ENCODE measurements around the gene FGF1. TPM values are rescaled to one million over a fixed set of nuclear protein-coding genes. Genes with fewer than 3 reads are reported as not detected.

FGF1 gene
- polyA plus RNA-seq, 4 donors = 0.27 to 2.8 (median 0.65) TPM; not detected in 1

GRCh38 chr5:142627383-142628217 is 58.3 kb downstream of the FGF1 start:
- Histone ChIP-seq H3K9me3 (ENCODE audit: control insufficient read depth in 2 of 2, insufficient read depth in 1 of 2, low read depth in 1 of 2, low read length in 1 of 2) (no peaks in the 10 kb centered on the region), H3K4me3 (ENCODE audit: low read depth in 1 of 3, low read length in 3 of 3) (no peak overlapping the region), H3K27me3 (ENCODE audit: control insufficient read depth in 3 of 3, insufficient read depth in 3 of 3, low read length in 3 of 3) (no peaks in the 10 kb centered on the region), H3K36me3 (ENCODE audit: control insufficient read depth in 3 of 3, insufficient read depth in 2 of 3, low read depth in 1 of 3, low read length in 3 of 3) (no peaks in the 10 kb centered on the region), H3K27ac (ENCODE audit: low read depth in 1 of 3, low read length in 2 of 3) (no peak overlapping the region), H3K4me1 (ENCODE audit: control insufficient read depth in 3 of 3, insufficient read depth in 2 of 3, low read depth in 1 of 3, low read length in 2 of 3) (peaks cover 0 to 3% (median 0%) of the 10 kb centered on the region in 3 donors)
- WGBS, 3 donors = 85 to 93% (median 92%) methylated on average over 5 of the region's 5 CpGs
- no peak for FAIRE-seq
- no peak for DNase-seq

- Histone ChIP-seq H3K4me1 (ENCODE audit: control insufficient read depth in 3 of 3, insufficient read depth in 2 of 3, low read depth in 1 of 3, low read length in 2 of 3) (peaks cover 0 to 3% (median 0%) of the 10 kb centered on the region in 3 donors), H3K4me3 (ENCODE audit: low read depth in 1 of 3, low read length in 3 of 3) (no peak overlapping the region), H3K36me3 (ENCODE audit: control insufficient read depth in 3 of 3, insufficient read depth in 2 of 3, low read depth in 1 of 3, low read length in 3 of 3) (no peaks in the 10 kb centered on the region), H3K27me3 (ENCODE audit: control insufficient read depth in 3 of 3, insufficient read depth in 3 of 3, low read length in 3 of 3) (no peaks in the 10 kb centered on the region), H3K9me3 (ENCODE audit: control insufficient read depth in 2 of 2, insufficient read depth in 1 of 2, low read depth in 1 of 2, low read length in 1 of 2) (no peaks in the 10 kb centered on the region), H3K27ac (ENCODE audit: low read depth in 1 of 3, low read length in 2 of 3) (no peak overlapping the region)
- 20 to 69% (median 38%) methylated on average over 2 of the region's 2 CpGs for WGBS, 3 donors
- FAIRE-seq (no peak), DNase-seq (peak in 1 of 2 donors; percentile 50)
Measured at GRCh38 chr5:142626786-142627185, 59.1 kb downstream of the FGF1 start.

GRCh38 chr5:142626099-142626498 is 59.8 kb downstream of the FGF1 start:
- 46 to 57% (median 50%) methylated on average over 3 of the region's 3 CpGs for WGBS, 3 donors
- Histone ChIP-seq H3K36me3 (ENCODE audit: control insufficient read depth in 3 of 3, insufficient read depth in 2 of 3, low read depth in 1 of 3, low read length in 3 of 3) (no peaks in the 10 kb centered on the region), H3K4me3 (ENCODE audit: low read depth in 1 of 3, low read length in 3 of 3) (no peak overlapping the region), H3K27me3 (ENCODE audit: control insufficient read depth in 3 of 3, insufficient read depth in 3 of 3, low read length in 3 of 3) (no peaks in the 10 kb centered on the region), H3K4me1 (ENCODE audit: control insufficient read depth in 3 of 3, insufficient read depth in 2 of 3, low read depth in 1 of 3, low read length in 2 of 3) (peaks cover 0 to 3% (median 0%) of the 10 kb centered on the region in 3 donors), H3K27ac (ENCODE audit: low read depth in 1 of 3, low read length in 2 of 3) (no peak overlapping the region), H3K9me3 (ENCODE audit: control insufficient read depth in 2 of 2, insufficient read depth in 1 of 2, low read depth in 1 of 2, low read length in 1 of 2) (no peaks in the 10 kb centered on the region)
- DNase-seq (no peak), FAIRE-seq (no peak)

- H3K4me1 ChIP-seq (ENCODE audit: control insufficient read depth in 3 of 3, insufficient read depth in 2 of 3, low read depth in 1 of 3, low read length in 2 of 3) = no peaks in the 10 kb centered on the region
- DNase-seq = no peak
- H3K27ac ChIP-seq (ENCODE audit: low read depth in 1 of 3, low read length in 2 of 3) = no peak overlapping the region
- no peak for FAIRE-seq
- H3K4me3 ChIP-seq (ENCODE audit: low read depth in 1 of 3, low read length in 3 of 3) = no peak overlapping the region
- WGBS, 3 donors = 81 to 85% (median 83%) methylated on average over 3 of the region's 3 CpGs
- H3K36me3 ChIP-seq (ENCODE audit: control insufficient read depth in 3 of 3, insufficient read depth in 2 of 3, low read depth in 1 of 3, low read length in 3 of 3) = no peaks in the 10 kb centered on the region
- H3K9me3 ChIP-seq (ENCODE audit: control insufficient read depth in 2 of 2, insufficient read depth in 1 of 2, low read depth in 1 of 2, low read length in 1 of 2) = peaks cover 0 to 2% of the 10 kb centered on the region in 2 donors
- H3K27me3 ChIP-seq (ENCODE audit: control insufficient read depth in 3 of 3, insufficient read depth in 3 of 3, low read length in 3 of 3) = no peaks in the 10 kb centered on the region
Measured at GRCh38 chr5:142621227-142621626, 64.7 kb downstream of the FGF1 start.

- no peak for DNase-seq
Measured at GRCh38 chr5:142619815-142620214, 66.1 kb downstream of the FGF1 start.

GRCh38 chr5:142618130-142618523 is 67.8 kb downstream of the FGF1 start:
- WGBS, 3 donors = 61 to 66% (median 64%) methylated on average over 6 of the region's 6 CpGs
- Histone ChIP-seq H3K27ac (ENCODE audit: low read depth in 1 of 3, low read length in 2 of 3) (no peak overlapping the region), H3K4me1 (ENCODE audit: control insufficient read depth in 3 of 3, insufficient read depth in 2 of 3, low read depth in 1 of 3, low read length in 2 of 3) (no peaks in the 10 kb centered on the region), H3K27me3 (ENCODE audit: control insufficient read depth in 3 of 3, insufficient read depth in 3 of 3, low read length in 3 of 3) (no peaks in the 10 kb centered on the region), H3K9me3 (ENCODE audit: control insufficient read depth in 2 of 2, insufficient read depth in 1 of 2, low read depth in 1 of 2, low read length in 1 of 2) (peaks cover 0 to 2% of the 10 kb centered on the region in 2 donors), H3K36me3 (ENCODE audit: control insufficient read depth in 3 of 3, insufficient read depth in 2 of 3, low read depth in 1 of 3, low read length in 3 of 3) (no peaks in the 10 kb centered on the region), H3K4me3 (ENCODE audit: low read depth in 1 of 3, low read length in 3 of 3) (no peak overlapping the region)
- DNase-seq (no peak), FAIRE-seq (no peak)

More at GRCh38 chr5:142619815-142620214, 66.1 kb downstream of the FGF1 start:
- Histone ChIP-seq H3K27ac (ENCODE audit: low read depth in 1 of 3, low read length in 2 of 3) (no peak overlapping the region), H3K27me3 (ENCODE audit: control insufficient read depth in 3 of 3, insufficient read depth in 3 of 3, low read length in 3 of 3) (no peaks in the 10 kb centered on the region), H3K4me1 (ENCODE audit: control insufficient read depth in 3 of 3, insufficient read depth in 2 of 3, low read depth in 1 of 3, low read length in 2 of 3) (no peaks in the 10 kb centered on the region), H3K36me3 (ENCODE audit: control insufficient read depth in 3 of 3, insufficient read depth in 2 of 3, low read depth in 1 of 3, low read length in 3 of 3) (no peaks in the 10 kb centered on the region), H3K9me3 (ENCODE audit: control insufficient read depth in 2 of 2, insufficient read depth in 1 of 2, low read depth in 1 of 2, low read length in 1 of 2) (peaks cover 0 to 2% of the 10 kb centered on the region in 2 donors), H3K4me3 (ENCODE audit: low read depth in 1 of 3, low read length in 3 of 3) (no peak overlapping the region)
- no peak for FAIRE-seq
- WGBS, 3 donors = 87 to 93% (median 91%) methylated on average over 11 of the region's 11 CpGs

GRCh38 chr5:142617416-142618129 is 68.3 kb downstream of the FGF1 start:
- no peak for DNase-seq
- no peak overlapping the region for H3K27ac ChIP-seq (ENCODE audit: low read depth in 1 of 3, low read length in 2 of 3)
- H3K4me3 ChIP-seq (ENCODE audit: low read depth in 1 of 3, low read length in 3 of 3) = no peak overlapping the region
- FAIRE-seq = no peak
- no peaks in the 10 kb centered on the region for H3K36me3 ChIP-seq (ENCODE audit: control insufficient read depth in 3 of 3, insufficient read depth in 2 of 3, low read depth in 1 of 3, low read length in 3 of 3)
- peaks cover 0 to 2% of the 10 kb centered on the region in 2 donors for H3K9me3 ChIP-seq (ENCODE audit: control insufficient read depth in 2 of 2, insufficient read depth in 1 of 2, low read depth in 1 of 2, low read length in 1 of 2)
- no peaks in the 10 kb centered on the region for H3K4me1 ChIP-seq (ENCODE audit: control insufficient read depth in 3 of 3, insufficient read depth in 2 of 3, low read depth in 1 of 3, low read length in 2 of 3)
- H3K27me3 ChIP-seq (ENCODE audit: control insufficient read depth in 3 of 3, insufficient read depth in 3 of 3, low read length in 3 of 3) = no peaks in the 10 kb centered on the region
- WGBS, 3 donors = 69 to 77% (median 74%) methylated on average over 5 of the region's 5 CpGs

- Histone ChIP-seq H3K4me1 (ENCODE audit: control insufficient read depth in 3 of 3, insufficient read depth in 2 of 3, low read depth in 1 of 3, low read length in 2 of 3) (no peaks in the 10 kb centered on the region), H3K27ac (ENCODE audit: low read depth in 1 of 3, low read length in 2 of 3) (no peak overlapping the region), H3K27me3 (ENCODE audit: control insufficient read depth in 3 of 3, insufficient read depth in 3 of 3, low read length in 3 of 3) (peaks cover 0 to 5% (median 0%) of the 10 kb centered on the region in 3 donors), H3K9me3 (ENCODE audit: control insufficient read depth in 2 of 2, insufficient read depth in 1 of 2, low read depth in 1 of 2, low read length in 1 of 2) (peaks cover 0 to 2% of the 10 kb centered on the region in 2 donors), H3K4me3 (ENCODE audit: low read depth in 1 of 3, low read length in 3 of 3) (no peak overlapping the region), H3K36me3 (ENCODE audit: control insufficient read depth in 3 of 3, insufficient read depth in 2 of 3, low read depth in 1 of 3, low read length in 3 of 3) (no peaks in the 10 kb centered on the region)
- DNase-seq (no peak), FAIRE-seq (no peak)
- WGBS, 3 donors = 73 to 93% (median 80%) methylated on average over 2 of the region's 2 CpGs
Measured at GRCh38 chr5:142615948-142616347, 69.9 kb downstream of the FGF1 start.
